HEK293 (cell line): Measurements from ENCODE around the gene PRDM15.

ENCODE experiments used
- CTCF ChIP-seq: fragments of 450-650 bp; formaldehyde crosslinking; IDR thresholded peaks from 2 replicates; pipeline ENCODE4 v1.5.1; 2016; ENCODE audit warnings: missing biosample characterization, missing genetic modification characterization
- ZNF239 ChIP-seq: fragments of 450-650 bp; formaldehyde crosslinking; IDR thresholded peaks from 2 replicates; pipeline ENCODE4 v1.5.1; 2016; ENCODE audit warnings: missing biosample characterization, missing genetic modification characterization
- ZNF623 ChIP-seq: fragments of 450-650 bp; formaldehyde crosslinking; IDR thresholded peaks from 2 replicates; pipeline ENCODE4 v1.5.1; 2016; ENCODE audit warnings: missing biosample characterization, missing genetic modification characterization

DNA sequence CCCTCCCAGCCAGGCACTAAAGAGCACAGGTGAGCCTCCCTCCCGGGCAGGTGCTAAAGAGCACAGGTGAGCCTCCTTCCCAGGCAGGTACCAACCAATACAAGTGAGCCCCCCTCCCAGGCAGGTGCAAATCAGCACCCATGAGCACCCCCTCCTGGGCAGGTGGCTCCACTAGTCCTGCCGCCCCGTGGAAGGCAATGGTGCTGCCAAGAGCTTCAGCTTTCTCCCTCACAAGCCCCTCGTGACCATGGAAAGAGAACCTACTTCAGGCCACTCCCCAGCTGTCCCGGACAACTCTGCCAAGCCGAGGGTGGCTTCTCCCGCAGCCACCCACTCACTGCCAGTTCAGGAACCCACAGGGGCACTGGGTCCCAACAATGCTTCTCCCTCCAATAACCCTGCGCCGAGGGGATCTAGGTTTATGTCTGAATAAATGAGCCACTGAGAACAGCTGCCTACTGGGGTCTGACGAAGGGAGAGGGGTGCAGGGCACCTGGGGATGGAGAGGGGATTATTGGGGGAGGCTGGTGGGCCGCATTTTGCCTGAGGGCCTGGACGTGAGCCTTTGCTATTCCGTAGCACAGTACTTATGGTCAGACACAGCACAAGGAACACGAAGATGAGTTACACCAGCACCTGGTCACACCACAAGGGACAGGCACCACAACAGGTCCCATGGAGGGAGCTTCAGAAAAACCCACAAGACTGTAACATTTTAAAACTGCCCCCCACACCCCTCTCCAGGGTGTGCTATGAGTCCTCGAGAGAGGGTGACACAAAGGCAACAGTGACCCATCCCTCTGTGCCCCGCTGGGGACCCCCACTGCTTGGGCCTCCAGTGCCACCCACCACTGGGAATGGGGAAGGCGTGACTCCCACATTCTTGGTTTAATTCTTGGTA, 46.3 kb downstream of the PRDM15 start:
- TF ChIP-seq ZNF239 (no peak), CTCF (tag by site-specific recombination) (no peak), ZNF623 (tag by site-specific recombination) (no peak)
